Measurements from ENCODE around the gene ECEL1.

ECEL1 gene

DNA sequence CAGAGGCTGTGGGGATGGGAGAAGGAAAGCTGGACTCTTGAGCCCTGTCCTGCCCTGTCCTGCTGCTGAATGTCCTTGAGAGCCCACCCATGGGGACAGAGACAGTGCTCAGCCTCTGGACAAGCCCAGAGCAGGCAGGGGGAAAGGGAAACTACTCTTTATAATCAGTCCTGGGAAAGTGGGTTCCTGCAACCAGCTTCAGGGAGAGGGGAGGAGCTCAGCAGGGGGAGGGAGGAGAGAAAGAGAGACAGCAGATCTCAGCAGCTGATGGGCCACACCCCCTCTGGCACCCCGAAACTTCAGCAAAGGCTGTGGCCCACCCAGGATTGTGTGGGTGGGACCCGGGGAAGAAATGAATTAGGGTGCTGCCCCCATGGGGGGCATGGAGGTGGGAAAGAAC lies 11.6 kb downstream of the ECEL1 start:
- no peak overlapping the region for H3K27ac ChIP-seq (ENCODE audit: poor library complexity, severe bottlenecking)
- peaks cover 24% of the 10 kb centered on the region for H3K27me3 ChIP-seq (ENCODE audit: insufficient read depth, poor library complexity, severe bottlenecking)
- ATAC-seq (ENCODE audit: low read depth) (no peak), DNase-seq (ENCODE audit: low spot score) (no peak)
- H3K4me3 ChIP-seq (ENCODE audit: severe bottlenecking), result no peak overlapping the region
- no peaks in the 10 kb centered on the region for H3K36me3 ChIP-seq (ENCODE audit: low read depth)
- H3K4me1 ChIP-seq (ENCODE audit: insufficient read depth, poor library complexity, severe bottlenecking), result no peaks in the 10 kb centered on the region
- H3K9me3 ChIP-seq (ENCODE audit: severe bottlenecking), result no peaks in the 10 kb centered on the region
- TF ChIP-seq, protein P1, sequence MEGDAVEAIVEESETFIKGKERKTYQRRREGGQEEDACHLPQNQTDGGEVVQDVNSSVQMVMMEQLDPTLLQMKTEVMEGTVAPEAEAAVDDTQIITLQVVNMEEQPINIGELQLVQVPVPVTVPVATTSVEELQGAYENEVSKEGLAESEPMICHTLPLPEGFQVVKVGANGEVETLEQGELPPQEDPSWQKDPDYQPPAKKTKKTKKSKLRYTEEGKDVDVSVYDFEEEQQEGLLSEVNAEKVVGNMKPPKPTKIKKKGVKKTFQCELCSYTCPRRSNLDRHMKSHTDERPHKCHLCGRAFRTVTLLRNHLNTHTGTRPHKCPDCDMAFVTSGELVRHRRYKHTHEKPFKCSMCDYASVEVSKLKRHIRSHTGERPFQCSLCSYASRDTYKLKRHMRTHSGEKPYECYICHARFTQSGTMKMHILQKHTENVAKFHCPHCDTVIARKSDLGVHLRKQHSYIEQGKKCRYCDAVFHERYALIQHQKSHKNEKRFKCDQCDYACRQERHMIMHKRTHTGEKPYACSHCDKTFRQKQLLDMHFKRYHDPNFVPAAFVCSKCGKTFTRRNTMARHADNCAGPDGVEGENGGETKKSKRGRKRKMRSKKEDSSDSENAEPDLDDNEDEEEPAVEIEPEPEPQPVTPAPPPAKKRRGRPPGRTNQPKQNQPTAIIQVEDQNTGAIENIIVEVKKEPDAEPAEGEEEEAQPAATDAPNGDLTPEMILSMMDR (IDR thresholded peaks at IDR 0.05; ENCODE audit: poor library complexity, severe bottlenecking), result no peak

DNA sequence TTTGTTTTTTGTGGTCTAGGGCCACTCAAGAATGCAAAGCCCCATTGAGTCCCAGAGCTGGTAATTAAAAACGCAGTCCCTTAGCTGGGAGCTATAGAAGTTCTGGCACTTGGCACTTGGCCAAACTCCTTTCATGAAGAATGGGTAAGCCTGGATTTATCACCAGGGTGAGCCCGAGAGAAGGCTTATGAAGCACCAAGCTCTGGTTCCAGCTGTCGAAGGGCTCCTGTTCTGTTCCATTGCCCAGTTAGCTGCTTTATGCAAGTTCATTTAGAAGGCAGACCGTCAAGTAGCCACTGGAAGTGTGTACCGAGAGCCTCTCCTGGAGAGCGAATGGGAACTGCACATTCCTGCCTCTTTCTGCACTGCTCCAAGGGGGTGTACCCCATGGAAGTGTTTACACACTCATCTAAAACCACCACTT lies 14.2 kb downstream of the ECEL1 start:
- no peak overlapping the region for H3K27ac ChIP-seq (ENCODE audit: poor library complexity, severe bottlenecking)
- ATAC-seq (ENCODE audit: low read depth), result no peak
- no peaks in the 10 kb centered on the region for H3K9me3 ChIP-seq (ENCODE audit: severe bottlenecking)
- H3K27me3 ChIP-seq (ENCODE audit: insufficient read depth, poor library complexity, severe bottlenecking), result peaks cover 27% of the 10 kb centered on the region
- TF ChIP-seq, protein P1 (IDR thresholded peaks at IDR 0.05; ENCODE audit: poor library complexity, severe bottlenecking), result no peak
- no peaks in the 10 kb centered on the region for H3K36me3 ChIP-seq (ENCODE audit: low read depth)
- H3K4me3 ChIP-seq (ENCODE audit: severe bottlenecking), result no peak overlapping the region
- no peaks in the 10 kb centered on the region for H3K4me1 ChIP-seq (ENCODE audit: insufficient read depth, poor library complexity, severe bottlenecking)
- DNase-seq (ENCODE audit: low spot score), result no peak

DNA sequence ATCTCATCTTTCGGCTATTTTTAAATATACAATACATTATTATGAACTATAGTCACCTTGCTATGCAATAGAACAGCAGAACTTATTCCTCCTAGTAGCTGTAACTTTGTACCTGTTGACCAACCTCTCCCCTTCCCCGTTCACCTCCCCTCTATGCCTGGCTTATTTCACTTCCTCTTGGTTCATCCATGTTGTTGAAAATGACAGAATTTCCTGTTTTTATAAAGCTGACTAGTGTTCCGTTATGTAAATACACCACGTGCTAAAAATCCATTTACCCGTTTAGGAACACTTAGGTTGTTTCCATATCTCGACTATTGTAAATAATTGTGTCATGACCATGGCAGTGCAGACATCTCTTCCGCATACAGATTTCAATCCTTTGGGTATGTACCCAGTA lies 21.4 kb downstream of the ECEL1 start:
- H3K27me3 ChIP-seq (ENCODE audit: insufficient read depth, poor library complexity, severe bottlenecking), result peaks cover 14% of the 10 kb centered on the region
- H3K27ac ChIP-seq (ENCODE audit: poor library complexity, severe bottlenecking), result no peak overlapping the region
- no peaks in the 10 kb centered on the region for H3K9me3 ChIP-seq (ENCODE audit: severe bottlenecking)
- no peak overlapping the region for H3K4me3 ChIP-seq (ENCODE audit: severe bottlenecking)
- ATAC-seq (ENCODE audit: low read depth), result no peak
- TF ChIP-seq, protein P1 (IDR thresholded peaks at IDR 0.05; ENCODE audit: poor library complexity, severe bottlenecking), result no peak
- H3K4me1 ChIP-seq (ENCODE audit: insufficient read depth, poor library complexity, severe bottlenecking), result no peaks in the 10 kb centered on the region
- no peak for DNase-seq (ENCODE audit: low spot score)
- H3K36me3 ChIP-seq (ENCODE audit: low read depth), result no peaks in the 10 kb centered on the region

DNA sequence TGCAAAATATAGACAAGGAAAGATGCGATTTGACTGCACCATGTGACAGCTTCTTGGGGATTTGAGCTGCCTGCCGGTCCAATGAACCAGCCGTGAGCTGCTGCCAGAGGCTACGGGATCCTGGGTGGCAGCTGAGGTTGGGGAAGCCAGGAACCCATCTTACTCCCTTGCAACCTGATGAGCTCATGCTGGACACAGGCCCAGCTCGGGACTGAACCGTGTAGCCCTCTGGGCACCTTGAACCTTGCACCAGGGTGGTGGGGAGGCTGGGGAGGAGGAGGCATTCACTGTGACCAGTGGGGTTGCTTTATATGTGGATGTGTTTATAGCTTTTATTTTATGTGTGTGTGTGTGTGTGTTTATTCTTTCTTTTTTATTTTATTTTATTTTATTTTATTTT lies 22.6 kb downstream of the ECEL1 start:
- no peak for ATAC-seq (ENCODE audit: low read depth)
- Histone ChIP-seq H3K27me3 (ENCODE audit: insufficient read depth, poor library complexity, severe bottlenecking) (peaks cover 16% of the 10 kb centered on the region), H3K9me3 (ENCODE audit: severe bottlenecking) (no peaks in the 10 kb centered on the region), H3K27ac (ENCODE audit: poor library complexity, severe bottlenecking) (no peak overlapping the region), H3K36me3 (ENCODE audit: low read depth) (no peaks in the 10 kb centered on the region), H3K4me3 (ENCODE audit: severe bottlenecking) (no peak overlapping the region), H3K4me1 (ENCODE audit: insufficient read depth, poor library complexity, severe bottlenecking) (no peaks in the 10 kb centered on the region)
- no peak for DNase-seq (ENCODE audit: low spot score)
- TF ChIP-seq, protein P1 (IDR thresholded peaks at IDR 0.05; ENCODE audit: poor library complexity, severe bottlenecking), result no peak

DNA sequence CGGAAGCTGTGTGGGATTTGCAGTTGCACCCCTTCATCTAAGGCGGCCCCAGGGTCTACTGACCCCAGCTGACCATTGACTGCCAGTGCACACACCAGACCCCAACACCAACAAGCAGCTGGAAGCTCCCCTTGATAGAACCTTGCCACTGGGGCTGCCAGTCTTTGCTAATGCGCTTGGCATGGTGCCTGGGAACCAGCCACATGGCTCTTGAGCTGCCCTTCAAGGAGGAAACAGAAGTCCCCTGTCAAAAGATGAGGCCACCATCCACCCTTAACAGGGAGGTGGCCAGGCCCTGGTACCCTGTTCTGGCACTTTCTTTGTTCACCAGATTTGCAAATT lies 23.1 kb downstream of the ECEL1 start:
- H3K4me3 ChIP-seq (ENCODE audit: severe bottlenecking), result no peak overlapping the region
- peaks cover 17% of the 10 kb centered on the region for H3K27me3 ChIP-seq (ENCODE audit: insufficient read depth, poor library complexity, severe bottlenecking)
- no peaks in the 10 kb centered on the region for H3K36me3 ChIP-seq (ENCODE audit: low read depth)
- H3K4me1 ChIP-seq (ENCODE audit: insufficient read depth, poor library complexity, severe bottlenecking), result no peaks in the 10 kb centered on the region
- TF ChIP-seq, protein P1 (IDR thresholded peaks at IDR 0.05; ENCODE audit: poor library complexity, severe bottlenecking), result no peak
- no peak overlapping the region for H3K27ac ChIP-seq (ENCODE audit: poor library complexity, severe bottlenecking)
- DNase-seq (ENCODE audit: low spot score) (no peak), ATAC-seq (ENCODE audit: low read depth) (no peak)
- no peaks in the 10 kb centered on the region for H3K9me3 ChIP-seq (ENCODE audit: severe bottlenecking)
